Chondrocyte (in vitro differentiated cells): ENCODE data around the gene CYP46A1. TPM values are rescaled to one million over a fixed set of nuclear protein-coding genes. Genes with fewer than 3 reads are reported as not detected.

ENCODE experiments used
- DNase-seq: peaks from one replicate; pipeline ENCODE4 v3.0.0; 2021; ENCODE audit warnings: mixed read lengths, low spot score
- H3K27ac Mint-ChIP-seq: one replicate; pipeline ENCODE4 v1.8.0; 2021; ENCODE audit warnings: mild to moderate bottlenecking, moderate library complexity, mixed read lengths; ENCODE audit not compliant: unreplicated experiment
- H3K27me3 Mint-ChIP-seq: 2 replicates; pipeline ENCODE4 v1.8.0; 2021; ENCODE audit warnings: low read depth, mixed read lengths
- H3K36me3 Mint-ChIP-seq: 2 replicates; pipeline ENCODE4 v1.8.0; 2021; ENCODE audit warnings: low read depth, mixed read lengths
- H3K4me1 Mint-ChIP-seq: 2 replicates; pipeline ENCODE4 v1.8.0; 2021; ENCODE audit warnings: low read depth, mild to moderate bottlenecking, mixed read lengths
- H3K4me3 Mint-ChIP-seq: one replicate; pipeline ENCODE4 v1.8.0; 2021; ENCODE audit warnings: mild to moderate bottlenecking, moderate library complexity, mixed read lengths; ENCODE audit not compliant: unreplicated experiment
- H3K9me3 Mint-ChIP-seq: 2 replicates; pipeline ENCODE4 v1.8.0; 2021; ENCODE audit warnings: low read depth, mixed read lengths
- total RNA-seq: library from RNA; stranded (reverse); gene quantifications from 3 replicates; pipeline ENCODE4 v1.2.1, GENCODE V29; 2021
- TF ChIP-seq, protein P1 (sequence below): fragments of 200-600 bp; sonication (generic); IDR thresholded peaks from 2 replicates; pipeline ENCODE4 v1.5.0; 2021; ENCODE audit warnings: antibody characterized with exemption, mild to moderate bottlenecking, moderate library complexity

Gene CYP46A1
- total RNA-seq, 1 donor from 2014 or later: 0.72 TPM

DNA sequence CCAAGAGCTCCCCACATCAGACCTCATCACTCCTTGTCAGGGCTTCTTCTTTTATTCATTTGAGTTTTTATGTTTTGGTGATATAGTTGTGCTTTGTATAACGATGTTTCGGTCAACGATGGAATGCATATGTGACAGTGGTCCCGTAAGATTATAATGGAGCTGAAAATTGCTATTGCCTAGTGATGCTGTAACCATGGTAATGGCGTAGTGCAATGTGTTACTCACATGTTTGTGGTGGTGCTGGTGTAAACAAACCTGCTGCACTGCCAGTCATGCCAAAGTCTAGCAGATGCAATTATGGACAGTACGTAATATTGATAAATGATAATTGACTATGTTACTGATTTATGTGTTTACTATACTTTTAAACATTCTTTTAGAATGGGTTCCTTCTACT is 16.3 kb downstream of the CYP46A1 start:
- Mint-ChIP-seq H3K9me3 (peaks cover 23% of the 10 kb centered on the region), H3K4me3 (no peak overlapping the region), H3K36me3 (peaks cover 11% of the 10 kb centered on the region), H3K27me3 (peaks cover 2% of the 10 kb centered on the region), H3K4me1 (no peaks in the 10 kb centered on the region), H3K27ac (no peak overlapping the region)
- TF ChIP-seq, protein P1, sequence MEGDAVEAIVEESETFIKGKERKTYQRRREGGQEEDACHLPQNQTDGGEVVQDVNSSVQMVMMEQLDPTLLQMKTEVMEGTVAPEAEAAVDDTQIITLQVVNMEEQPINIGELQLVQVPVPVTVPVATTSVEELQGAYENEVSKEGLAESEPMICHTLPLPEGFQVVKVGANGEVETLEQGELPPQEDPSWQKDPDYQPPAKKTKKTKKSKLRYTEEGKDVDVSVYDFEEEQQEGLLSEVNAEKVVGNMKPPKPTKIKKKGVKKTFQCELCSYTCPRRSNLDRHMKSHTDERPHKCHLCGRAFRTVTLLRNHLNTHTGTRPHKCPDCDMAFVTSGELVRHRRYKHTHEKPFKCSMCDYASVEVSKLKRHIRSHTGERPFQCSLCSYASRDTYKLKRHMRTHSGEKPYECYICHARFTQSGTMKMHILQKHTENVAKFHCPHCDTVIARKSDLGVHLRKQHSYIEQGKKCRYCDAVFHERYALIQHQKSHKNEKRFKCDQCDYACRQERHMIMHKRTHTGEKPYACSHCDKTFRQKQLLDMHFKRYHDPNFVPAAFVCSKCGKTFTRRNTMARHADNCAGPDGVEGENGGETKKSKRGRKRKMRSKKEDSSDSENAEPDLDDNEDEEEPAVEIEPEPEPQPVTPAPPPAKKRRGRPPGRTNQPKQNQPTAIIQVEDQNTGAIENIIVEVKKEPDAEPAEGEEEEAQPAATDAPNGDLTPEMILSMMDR: no peak
- DNase-seq: no peak

DNA sequence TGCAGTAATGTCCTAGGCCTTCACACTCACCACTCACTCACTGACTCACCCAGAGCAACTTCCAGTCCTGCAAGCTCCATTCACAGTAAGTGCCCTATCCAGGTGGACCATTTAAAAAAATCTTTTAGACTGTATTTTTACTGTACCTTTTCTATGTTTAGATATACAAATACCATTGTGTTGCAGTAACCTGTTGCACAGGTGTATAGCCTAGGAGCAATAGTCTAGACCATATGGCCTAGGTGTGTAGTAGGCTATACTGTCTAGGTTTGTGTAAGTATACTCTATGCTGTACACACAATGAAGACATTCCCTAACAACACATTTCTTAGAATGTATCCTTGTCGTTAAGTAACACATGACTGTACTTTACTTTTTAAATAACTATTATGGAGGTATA is 17.2 kb downstream of the CYP46A1 start:
- peaks cover 23% of the 10 kb centered on the region for H3K9me3 Mint-ChIP-seq
- H3K4me3 Mint-ChIP-seq: no peak overlapping the region
- no peaks in the 10 kb centered on the region for H3K4me1 Mint-ChIP-seq
- TF ChIP-seq, protein P1: no peak
- H3K27ac Mint-ChIP-seq: no peak overlapping the region
- peaks cover 2% of the 10 kb centered on the region for H3K27me3 Mint-ChIP-seq
- H3K36me3 Mint-ChIP-seq: peaks cover 11% of the 10 kb centered on the region
- DNase-seq: no peak

DNA sequence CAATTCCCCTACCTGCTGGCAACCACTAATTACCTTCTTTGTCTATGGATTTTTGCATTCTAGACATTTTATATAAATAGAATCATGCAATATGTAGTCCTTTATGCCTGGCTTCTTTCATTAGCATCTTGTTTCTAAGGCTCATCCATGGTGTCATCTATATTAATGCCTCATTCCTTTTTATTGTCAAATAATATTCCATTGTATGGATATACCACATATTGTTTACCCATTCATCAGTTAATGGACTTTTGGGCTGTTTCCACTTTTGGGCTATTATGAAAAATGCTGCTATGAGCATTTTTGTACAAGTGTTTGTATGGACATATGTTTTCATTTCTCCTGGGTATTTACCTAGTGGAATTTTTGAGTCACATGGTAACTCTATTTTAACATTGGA is 18.0 kb downstream of the CYP46A1 start:
- no peak for DNase-seq
- Mint-ChIP-seq H3K9me3 (peaks cover 20% of the 10 kb centered on the region), H3K36me3 (peaks cover 11% of the 10 kb centered on the region), H3K27me3 (no peaks in the 10 kb centered on the region), H3K4me3 (no peak overlapping the region), H3K27ac (no peak overlapping the region), H3K4me1 (no peaks in the 10 kb centered on the region)
- TF ChIP-seq, protein P1: no peak

DNA sequence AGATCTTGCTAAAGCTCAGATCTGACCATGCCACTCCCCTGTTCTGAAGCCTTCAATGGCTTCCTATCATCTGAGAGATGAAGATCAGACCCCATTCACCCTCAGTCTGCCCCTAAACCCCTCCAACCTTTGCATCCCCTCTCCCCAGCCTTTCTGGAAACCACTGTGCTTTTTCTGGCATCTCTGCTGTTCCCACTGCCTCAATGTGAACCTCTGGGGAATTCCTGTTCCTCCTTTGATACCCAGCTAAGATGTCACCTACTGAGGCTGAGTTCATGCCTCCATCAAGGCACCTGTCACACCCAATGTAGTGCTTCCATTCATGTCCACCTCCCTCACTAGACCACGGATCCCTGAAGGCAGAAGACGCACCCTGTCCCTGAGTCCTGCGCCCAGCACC is 19.3 kb downstream of the CYP46A1 start:
- TF ChIP-seq, protein P1: no peak
- Mint-ChIP-seq H3K27ac (no peak overlapping the region), H3K9me3 (peaks cover 20% of the 10 kb centered on the region), H3K36me3 (peaks cover 11% of the 10 kb centered on the region), H3K4me1 (no peaks in the 10 kb centered on the region), H3K4me3 (no peak overlapping the region), H3K27me3 (no peaks in the 10 kb centered on the region)
- DNase-seq: no peak

DNA sequence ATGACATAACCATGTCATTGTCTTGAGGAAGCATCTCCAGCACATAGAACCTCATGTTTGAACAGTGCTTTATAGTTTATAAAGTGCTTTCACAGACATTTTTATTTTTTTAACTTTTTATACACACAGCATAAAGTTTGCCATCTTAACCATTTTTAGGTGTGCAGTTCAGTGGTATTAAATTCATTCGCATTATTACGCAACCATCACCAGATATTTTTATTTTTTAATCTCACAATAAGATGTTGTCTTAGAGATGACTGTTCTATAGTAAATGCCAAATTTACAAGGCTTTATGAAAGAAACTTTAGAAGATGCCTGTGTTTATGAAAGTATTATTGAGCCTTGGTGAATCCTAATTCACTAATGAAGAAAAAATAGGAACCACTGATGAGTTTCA is 19.9 kb downstream of the CYP46A1 start:
- peaks cover 20% of the 10 kb centered on the region for H3K9me3 Mint-ChIP-seq
- H3K27me3 Mint-ChIP-seq: peaks cover 3% of the 10 kb centered on the region
- TF ChIP-seq, protein P1: no peak
- H3K4me1 Mint-ChIP-seq: no peaks in the 10 kb centered on the region
- H3K27ac Mint-ChIP-seq: no peak overlapping the region
- DNase-seq: no peak
- H3K36me3 Mint-ChIP-seq: peaks cover 11% of the 10 kb centered on the region
- H3K4me3 Mint-ChIP-seq: no peak overlapping the region
